Stimulated activated CD8-positive, alpha-beta memory T cell treated with anti-CD3 and anti-CD28 coated beads, Interleukin-15, amount 100 ng/mL, for 48 hours (primary cell): ENCODE results near the gene MAN1A2.
"Not testable (repeated sequence)": the region's sequence is repeated elsewhere in the genome, so short reads cannot be mapped to it uniquely, and the experiment has no call there.

ENCODE experiments used
- DNase-seq, 2 donors: peaks; one replicate each; pipeline ENCODE4 v3.0.0-alpha.2; 2020; ENCODE audit warnings: low read depth in 2 of 2

Gene MAN1A2

DNA sequence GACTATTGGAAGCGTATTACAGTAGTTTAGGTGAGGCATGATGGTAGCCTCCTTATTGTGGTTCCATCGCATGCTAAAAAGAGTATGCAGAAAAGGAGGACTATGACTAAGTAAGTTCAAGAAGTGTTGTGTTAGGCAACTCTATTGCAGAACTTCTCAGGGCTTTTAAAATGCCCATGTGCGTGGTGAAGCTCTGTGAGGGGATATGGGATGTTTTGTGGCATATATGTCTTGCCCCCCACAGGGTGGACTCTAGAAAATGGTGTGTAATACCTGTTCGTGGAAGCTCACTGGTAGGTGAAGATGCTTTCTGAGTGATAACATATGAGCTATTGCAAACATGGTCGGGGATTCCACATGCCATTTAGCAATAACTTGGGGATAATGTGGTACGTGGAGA is 31.7 kb downstream of the MAN1A2 start:
- DNase-seq: no peak

DNA sequence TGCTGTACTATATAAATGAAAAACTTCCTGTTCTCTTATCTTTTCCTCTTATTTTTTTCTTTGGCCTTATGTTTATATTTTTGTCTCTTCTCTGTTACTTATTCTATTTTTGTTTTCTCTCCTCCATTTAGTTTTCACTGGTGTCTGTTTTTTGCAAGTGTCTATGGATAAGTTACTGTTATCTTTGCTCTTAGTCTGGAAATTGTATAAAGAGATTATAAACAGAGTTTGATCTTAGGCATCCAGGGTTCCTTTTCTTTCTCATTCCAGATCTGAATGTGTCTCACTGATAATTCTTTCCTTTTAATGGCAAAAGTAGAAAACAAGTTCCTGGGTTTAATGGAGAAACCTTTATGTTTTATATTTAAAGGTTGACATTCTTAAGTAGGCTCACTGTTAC is 34.5 kb downstream of the MAN1A2 start:
- no peak for DNase-seq

DNA sequence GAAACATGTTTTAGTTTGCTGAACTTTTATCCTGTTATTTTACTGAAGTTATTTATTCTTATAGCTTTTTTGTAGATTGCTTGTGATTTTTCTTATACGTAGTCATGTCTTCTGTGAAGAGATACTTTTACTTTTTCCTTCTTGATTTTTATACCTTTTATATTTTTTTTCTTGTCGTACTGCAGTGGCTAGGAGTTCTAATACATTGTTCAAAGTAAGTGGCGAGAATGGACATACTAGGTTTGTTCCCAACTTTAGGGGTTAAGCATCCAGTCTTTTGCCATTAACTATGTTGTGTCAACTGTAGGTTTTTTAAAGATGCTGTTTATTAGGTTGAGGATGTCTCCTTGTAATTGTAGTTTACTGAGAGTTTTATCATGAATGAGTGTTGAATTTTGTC is 36.3 kb downstream of the MAN1A2 start:
- DNase-seq: no peak

DNA sequence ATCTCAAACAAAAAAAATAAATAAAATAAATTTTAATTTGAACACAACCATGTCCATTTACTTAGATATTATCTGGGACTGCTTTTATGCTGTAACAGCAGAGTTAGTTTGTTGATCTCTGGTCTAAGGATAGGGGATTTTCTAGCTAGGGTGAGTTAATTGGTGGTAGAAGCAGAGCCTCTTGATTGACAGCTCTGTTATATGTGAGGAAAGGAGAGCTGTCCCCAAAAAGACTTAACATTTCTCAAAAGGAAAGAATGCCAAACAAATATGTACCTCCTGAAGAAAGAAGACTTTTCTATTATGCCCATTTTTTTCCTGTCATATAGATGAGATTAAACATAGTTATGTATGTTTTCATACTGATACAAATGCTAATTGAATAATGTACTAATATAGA is 37.8 kb downstream of the MAN1A2 start:
- DNase-seq: no peak

DNA sequence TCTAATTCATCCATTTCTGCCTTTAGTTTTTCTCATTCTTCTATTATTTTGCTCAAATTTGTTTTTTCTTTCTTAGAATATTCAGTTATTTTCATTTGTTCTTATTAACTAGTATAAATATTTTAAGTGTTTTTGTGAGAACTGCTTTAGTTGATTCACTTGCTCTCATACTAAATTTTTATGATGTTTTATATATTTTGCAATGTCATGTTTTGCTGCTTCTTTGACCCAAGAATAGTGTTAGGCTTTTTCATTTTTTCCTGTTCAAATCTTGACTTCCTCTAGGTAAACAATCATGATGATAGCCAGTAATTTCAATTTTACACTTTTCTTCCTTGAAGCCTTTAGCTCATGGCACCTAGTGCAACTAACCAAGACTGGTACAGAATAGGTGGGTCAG is 45.2 kb downstream of the MAN1A2 start:
- DNase-seq: no peak

DNA sequence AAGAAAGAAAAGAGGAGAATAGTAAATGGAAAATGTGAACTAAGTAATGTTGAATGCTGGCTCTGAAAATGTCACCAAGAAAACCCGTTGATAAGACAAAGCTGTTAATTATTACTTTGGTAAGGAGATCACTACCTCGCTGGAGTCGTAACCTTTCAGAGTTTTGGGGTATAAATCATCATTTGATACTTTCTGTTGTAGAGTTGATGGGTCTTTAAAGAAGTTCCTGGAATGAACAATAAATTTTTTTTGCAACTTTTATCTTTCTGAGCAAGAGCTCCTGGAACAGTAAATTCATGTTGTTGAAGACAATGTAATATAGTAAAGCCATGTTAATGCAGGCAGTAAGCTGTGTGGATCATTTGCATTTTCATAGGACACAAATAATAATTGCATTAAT is 46.2 kb downstream of the MAN1A2 start:
- DNase-seq: no peak

DNA sequence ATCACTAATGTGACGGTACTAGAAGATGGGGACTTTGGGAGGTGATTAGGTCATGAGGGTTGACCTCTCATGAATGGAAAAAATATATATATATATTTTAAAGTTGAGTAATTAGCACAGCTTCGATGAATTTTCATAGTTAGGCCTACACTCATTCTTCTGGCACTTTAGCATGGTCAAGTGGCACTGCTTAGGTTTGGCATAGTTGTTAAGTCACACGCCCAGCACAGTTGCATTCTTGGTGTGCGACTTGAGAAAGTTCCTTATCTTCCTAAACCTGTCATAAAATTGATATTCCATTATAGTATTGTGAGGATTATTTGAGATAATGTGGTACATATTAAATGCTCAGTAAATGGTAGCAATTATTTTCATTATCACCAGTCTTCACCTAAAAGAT is 47.7 kb downstream of the MAN1A2 start:
- DNase-seq: no peak

DNA sequence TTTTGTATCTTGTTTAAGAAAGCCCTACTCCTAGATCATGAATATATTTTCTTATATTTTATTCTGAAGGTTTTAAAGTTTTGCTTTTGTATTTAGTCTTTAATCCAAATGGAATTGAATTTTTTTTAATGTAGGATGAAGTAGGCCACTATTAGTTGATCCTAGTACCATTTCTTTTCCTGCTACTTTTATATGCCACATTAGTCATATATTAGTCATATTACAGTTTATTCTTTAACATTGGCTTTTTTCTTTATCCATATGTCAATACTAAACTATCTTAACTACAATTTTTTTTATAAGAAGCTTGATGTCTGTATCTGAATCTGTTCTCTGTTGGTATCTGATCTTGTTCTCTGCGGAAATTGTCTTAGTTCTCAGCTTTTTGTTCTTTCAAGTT is 48.8 kb downstream of the MAN1A2 start:
- DNase-seq: no peak

DNA sequence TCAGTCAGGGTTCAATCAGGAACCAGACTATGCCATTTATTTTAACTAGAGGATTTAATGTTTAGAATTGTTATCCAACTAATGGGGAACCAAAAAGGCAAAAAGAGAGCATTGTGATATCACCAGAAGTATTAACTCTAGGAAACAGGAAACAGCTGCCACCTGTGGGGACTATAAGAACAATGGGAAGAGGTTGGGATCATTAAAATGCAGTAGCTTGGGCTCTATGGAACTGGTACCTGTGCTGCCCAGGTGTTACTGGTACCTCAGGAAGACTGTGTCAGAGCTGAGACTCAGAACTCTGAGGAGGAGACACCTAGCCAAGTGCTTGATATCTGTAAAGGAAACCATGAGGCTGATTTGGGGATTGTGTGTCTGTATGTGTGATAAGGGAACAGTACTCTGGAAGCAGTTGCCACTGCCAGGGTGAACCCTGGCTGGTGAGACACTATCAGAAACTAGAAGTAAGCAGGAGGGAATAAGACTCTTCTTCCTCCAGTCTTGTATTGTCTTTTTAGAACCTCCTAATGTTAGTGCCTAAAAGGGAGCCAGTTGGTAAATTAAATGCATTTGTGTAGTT is 49.4 kb downstream of the MAN1A2 start:
- DNase-seq: no peak

DNA sequence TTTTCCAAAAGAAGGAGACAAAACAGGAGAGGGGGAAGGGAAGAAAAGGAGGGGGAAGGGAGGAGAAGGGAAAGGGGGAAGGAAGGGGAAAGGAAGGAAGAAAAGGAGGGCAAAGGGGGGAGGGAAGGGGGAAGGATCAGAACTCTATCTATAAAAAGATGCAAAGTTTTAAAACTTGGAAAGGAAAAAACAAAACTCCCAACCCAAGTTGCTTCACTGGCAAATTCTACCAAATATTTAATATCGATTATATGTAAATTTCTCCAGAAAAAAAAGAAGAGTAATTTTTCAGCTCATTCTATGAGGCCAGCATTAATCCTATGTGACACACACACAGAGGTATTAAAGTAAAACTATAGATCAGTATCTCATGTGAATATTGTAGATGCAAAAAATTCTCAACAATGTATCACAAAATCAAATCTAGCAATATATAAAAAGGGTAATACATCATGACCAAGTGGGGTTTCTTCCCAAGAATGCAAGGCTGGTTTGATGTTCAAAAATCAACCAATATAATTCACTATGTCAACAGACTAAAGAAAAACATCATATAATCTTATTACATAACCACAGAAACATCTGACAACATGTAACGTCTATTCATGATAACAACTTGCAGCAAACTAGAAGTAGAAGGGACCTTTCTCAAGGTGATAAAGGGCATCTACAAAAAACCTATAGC is 57.9 kb downstream of the MAN1A2 start:
- DNase-seq: no peak

DNA sequence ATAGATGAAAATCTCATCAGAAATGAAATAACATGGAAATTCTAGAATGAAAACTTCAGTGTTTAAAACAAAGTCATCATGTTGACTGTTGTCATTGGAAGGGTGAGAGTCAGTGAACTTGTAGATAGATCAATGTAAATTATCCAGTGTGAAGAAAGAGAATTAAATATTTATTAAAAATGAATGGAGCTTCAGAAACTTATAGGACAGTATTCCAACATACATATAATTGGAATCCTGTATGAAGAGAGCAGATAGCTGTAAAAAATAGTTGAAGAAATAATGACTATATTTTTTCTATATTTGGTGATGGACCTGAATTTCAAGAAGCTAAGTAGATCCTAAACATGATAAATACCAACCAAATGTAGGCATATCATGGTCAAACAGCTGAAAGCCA is 60.0 kb downstream of the MAN1A2 start:
- DNase-seq: no peak

DNA sequence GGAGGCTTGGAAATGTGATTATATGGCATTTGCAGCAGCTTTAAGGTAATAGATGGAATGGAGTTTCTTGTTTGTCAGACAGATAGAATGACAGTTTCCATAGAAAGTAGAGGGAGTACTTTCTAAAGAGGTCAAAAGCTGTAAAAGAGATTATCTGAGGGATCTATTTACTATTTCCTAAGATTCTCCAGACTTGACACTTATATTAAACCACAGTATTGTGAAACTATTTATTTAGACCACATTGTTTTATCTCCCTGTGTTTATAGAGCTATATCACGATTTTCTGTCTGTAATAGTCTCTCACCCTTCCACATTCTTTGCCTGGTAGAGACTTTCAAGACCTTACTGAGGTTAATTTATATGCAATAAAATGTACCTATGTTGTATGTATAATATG is 66.7 kb downstream of the MAN1A2 start:
- no peak for DNase-seq

DNA sequence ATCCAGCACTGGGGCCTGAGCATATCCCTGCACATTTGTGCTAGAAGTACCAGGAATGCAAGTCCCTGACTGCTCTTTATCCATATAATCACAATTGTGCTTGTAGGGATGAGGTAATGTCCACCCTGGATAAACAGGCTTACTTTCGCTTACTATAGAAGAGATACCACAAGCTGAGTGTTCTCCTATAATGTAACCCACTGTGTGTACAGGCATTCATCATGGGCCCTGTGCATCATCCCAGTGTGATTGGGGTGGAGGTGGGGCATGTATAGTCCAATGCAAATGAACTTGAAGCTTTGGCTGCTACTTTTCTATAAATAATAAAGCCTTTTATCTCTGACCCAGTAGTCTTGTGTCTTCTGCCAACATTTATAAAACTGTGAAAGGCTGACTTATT is 69.3 kb downstream of the MAN1A2 start:
- DNase-seq: no peak

DNA sequence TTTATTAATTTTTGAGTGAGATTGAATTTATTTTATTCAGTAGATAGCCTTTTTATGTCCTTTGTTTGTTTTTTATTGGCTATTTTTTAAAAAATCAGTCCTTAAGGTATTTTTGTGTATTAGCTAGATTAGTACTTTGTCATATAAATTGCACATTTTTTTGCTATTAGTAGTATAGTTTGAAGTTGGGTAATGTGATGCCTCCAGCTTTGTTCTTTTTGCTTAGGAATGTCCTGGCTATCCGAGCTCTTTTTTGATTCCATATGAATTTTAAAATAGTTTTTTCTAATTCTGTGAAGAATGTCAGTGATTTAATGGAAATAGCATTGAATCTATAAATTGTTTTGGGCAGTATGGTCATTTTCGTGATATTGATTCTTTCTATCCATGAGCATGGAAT is 80.4 kb downstream of the MAN1A2 start:
- no peak for DNase-seq

DNA sequence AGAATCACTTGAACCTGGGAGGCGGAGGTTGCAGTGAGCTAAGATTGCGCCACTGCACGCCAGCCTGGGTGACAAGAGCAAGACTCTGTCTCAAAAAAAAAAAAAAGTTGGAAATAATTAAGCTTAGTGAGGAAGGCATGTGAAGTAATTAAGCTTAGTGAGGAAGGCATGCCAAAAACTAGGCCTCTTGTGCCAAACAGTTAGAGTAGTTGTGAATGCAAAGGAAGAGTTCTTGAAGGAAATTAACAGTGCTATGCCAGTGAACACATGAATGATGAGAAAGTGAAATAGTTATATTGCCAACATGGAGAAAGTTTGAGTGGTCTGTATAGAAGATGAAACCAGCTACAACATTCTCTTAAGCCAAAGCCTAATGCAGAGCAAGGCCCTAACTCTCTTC is 85.0 kb downstream of the MAN1A2 start:
- DNase-seq: no peak

DNA sequence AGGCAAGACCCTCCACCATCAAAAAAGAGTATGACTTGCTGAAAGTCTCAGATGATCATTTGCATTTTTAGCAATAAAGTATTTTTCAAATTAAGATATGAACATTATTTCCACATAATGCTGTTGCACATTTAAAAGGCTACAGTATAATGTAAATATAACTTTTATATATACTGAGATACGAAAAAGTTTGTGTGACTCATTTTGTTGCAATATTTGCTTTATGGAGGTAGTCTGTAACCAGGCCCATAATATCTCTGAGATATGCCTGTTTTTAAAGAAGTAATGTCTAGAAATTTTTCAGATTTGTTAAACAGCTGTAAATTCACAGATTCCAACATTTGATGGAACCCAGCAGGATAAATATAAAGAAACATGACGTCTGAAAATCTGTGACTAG is 86.7 kb downstream of the MAN1A2 start:
- DNase-seq: no peak

DNA sequence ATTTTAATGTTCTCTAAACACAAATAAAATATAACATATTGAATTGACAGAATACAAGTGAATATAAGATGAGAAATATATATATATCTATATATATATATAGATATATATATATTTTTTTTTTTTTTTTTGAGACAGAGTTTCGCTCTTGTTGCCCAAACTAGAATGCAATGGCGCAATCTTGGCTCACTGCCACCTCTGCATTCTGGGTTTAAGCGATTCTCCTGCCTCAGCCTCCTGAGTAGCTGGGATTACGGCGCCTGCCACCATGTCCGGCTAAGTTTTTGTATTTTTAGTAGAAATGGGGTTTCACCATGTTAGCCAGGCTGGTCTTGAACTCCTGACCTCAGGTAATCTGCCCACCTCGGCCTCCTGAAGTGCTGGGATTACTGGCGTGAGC is 91.2 kb downstream of the MAN1A2 start:
- not testable (repeated sequence) for DNase-seq

DNA sequence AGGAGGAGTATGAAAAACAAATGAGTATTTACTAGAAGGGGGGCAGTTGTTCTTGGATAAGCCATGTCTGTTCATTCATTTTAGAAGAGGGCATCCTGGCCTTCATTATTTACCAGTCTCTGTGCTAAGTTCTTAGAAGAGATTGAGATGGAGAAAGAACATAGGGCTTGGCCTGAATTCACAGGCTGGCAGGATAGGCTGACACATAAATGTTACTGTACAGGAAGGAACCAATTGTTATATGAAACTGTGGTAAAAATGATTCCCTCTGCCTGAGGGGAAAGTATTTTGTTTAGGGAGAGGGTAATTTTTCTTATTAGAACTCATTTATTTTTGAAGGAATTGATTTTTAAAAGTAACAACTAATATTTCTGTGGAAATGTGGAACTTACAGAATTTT is 99.5 kb downstream of the MAN1A2 start:
- no peak for DNase-seq

DNA sequence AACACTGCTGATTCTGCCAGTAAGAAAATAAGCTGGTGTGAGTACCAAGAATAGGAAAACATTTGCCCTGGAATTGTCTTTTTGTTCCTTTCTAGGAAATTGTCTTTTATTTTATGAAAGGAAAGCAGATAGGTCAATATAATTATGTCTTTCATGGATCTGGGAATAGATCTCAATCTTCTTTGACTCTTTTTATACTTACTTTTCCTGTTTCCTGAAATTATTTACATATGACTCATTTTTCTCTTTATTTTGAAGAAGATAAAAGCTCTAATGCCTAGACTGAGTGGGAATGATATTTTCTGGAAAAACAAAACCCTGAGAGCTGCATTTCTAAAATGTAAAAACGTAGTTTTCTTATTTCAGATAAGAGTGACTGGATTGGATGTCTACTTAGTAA is 100.1 kb downstream of the MAN1A2 start:
- DNase-seq: no peak

DNA sequence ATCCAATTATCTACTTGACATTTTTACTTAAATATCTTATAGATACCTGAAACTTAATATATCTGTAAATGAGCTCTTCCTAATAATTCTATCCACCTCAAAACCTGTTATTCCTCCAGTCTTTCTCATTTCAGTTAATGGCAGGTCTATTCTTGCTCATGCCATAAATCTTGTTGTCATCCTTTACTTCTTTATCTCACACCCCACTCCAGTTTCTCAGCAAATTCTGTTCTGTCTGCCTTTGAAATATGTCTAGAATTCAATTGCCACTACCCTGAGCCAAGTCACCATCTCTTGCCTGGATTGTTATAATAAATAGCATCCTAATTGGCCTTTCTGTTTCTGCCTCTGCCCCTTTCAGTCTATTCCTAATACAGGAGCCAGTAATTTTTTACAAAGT is 105.8 kb downstream of the MAN1A2 start:
- no peak for DNase-seq

DNA sequence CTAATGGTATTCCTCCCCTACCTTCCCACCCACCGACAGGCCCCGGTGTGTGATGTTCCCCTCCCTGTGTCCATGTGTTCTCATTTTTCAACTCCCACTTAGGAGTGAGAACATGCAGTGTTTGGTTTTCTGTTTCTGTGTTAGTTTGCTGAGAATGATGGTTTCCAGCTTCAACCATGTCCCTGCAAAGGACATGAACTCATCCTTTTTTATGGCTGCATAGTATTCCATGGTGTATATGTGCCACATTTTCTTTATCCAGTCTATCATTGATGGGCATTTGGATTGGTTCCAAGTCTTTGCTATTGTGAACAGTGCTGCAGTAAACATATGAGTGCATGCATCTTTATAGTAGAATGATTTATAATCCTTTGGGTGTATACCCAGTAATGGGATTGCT is 108.2 kb downstream of the MAN1A2 start:
- DNase-seq: not testable (repeated sequence)

DNA sequence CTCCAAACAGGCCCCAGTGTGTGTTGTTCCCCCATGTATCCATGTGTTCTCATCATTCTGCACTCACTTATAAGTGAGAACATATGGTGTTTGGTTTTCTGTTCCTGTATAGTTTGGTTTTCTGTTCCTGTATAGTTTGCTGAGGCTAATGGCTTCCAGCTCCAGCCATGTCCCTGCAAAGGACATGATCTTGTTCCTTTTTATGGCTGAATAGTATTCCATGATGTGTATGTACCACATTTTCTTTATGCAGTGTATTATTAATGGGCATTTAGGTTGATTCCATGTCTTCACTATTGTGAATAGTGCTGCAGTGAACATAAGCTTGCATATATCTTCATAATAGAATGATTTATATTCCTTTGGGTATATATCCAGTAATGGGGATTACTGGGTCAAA is 111.8 kb downstream of the MAN1A2 start:
- DNase-seq: no peak

DNA sequence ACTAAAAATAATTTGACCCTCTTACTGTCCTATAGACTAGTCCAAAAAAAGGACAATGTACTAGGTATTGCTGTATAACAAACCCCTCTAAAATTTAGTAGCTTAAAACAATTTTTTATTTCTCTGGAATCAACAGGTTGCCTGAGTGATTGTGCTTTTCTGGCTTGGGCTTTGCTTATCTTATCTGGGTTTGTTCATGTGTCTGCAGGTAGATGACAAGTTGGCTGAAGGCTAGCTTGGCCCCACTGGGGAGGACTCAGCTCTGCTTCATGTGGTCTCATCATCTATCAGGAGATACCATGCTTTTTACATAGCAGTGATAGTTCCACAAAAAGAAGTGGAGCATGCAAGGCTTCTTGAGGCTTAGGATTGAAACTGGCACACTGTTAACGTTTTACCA is 114.2 kb downstream of the MAN1A2 start:
- no peak for DNase-seq

DNA sequence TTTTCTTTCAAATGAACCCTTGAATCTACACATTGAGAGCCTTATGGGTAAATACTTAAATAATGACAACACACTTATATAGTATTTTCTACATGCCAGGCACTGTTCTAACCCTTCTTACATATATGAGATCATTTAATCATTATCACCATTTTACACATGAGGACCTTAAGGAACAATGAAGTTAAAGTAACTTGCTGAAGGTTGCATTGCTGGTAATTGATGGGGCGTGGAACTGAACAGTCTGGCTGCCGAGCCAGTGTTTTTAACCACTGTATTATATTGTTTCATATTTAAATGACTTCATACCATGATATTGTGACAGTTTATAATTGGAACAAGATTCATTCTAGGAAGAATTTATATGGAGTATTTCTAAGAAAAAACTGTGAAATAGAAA is 126.7 kb downstream of the MAN1A2 start:
- DNase-seq: no peak
